GM23338 (cell line): ENCODE measurements around the gene CAMTA1. TPM values are rescaled to one million over a fixed set of nuclear protein-coding genes. Genes with fewer than 3 reads are reported as not detected.

Experiments used
- ATAC-seq: fragments of 200-7000 bp; cut with Tn5 transposase; 3 replicates; pipeline ENCODE4 v1.9.1; 2020
- DNase-seq: peaks from one replicate; pipeline ENCODE4 v3.0.0-alpha.2; 2015; ENCODE audit warnings: low spot score
- H2AFZ ChIP-seq: fragments of 200-600 bp; sonication (generic); 2 replicates; pipeline ENCODE4 v1.8.0; 2016; ENCODE audit warnings: antibody characterized with exemption, mild to moderate bottlenecking, moderate library complexity
- H3F3A ChIP-seq: fragments of 200-600 bp; sonication (generic); replicated peaks from 2 replicates; pipeline ENCODE4 v1.8.0; 2017; ENCODE audit warnings: antibody characterized with exemption, mixed run types, low read depth
- H3K27ac ChIP-seq: fragments of 200-600 bp; sonication (generic); 2 replicates; pipeline ENCODE4 v1.6.1; 2016; ENCODE audit warnings: low read depth
- H3K27me3 ChIP-seq: fragments of 200-600 bp; sonication (generic); 2 replicates; pipeline ENCODE4 v1.8.0; 2016; ENCODE audit warnings: mild to moderate bottlenecking, mixed run types, moderate library complexity; ENCODE audit not compliant: insufficient read depth
- H3K36me3 ChIP-seq: fragments of 200-600 bp; sonication (generic); 2 replicates; pipeline ENCODE4 v1.8.0; 2016; ENCODE audit warnings: mild to moderate bottlenecking; ENCODE audit not compliant: insufficient read depth
- H3K4me1 ChIP-seq: fragments of 200-600 bp; sonication (generic); 2 replicates; pipeline ENCODE4 v1.8.0; 2016; ENCODE audit warnings: mild to moderate bottlenecking, moderate library complexity; ENCODE audit not compliant: insufficient read depth
- H3K4me2 ChIP-seq: fragments of 200-600 bp; sonication (generic); 2 replicates; pipeline ENCODE4 v1.7.1; 2017; ENCODE audit warnings: mixed run types
- H3K4me3 ChIP-seq: fragments of 200-600 bp; sonication (generic); 2 replicates; pipeline ENCODE4 v1.6.1; 2016; ENCODE audit warnings: mixed run types
- H3K79me2 ChIP-seq: fragments of 200-600 bp; sonication (generic); replicated peaks from 2 replicates; pipeline ENCODE4 v1.8.0; 2017; ENCODE audit warnings: mild to moderate bottlenecking; ENCODE audit not compliant: insufficient read depth
- H3K9me2 ChIP-seq: fragments of 200-600 bp; sonication (generic); 2 replicates; pipeline ENCODE4 v1.8.0; 2017; ENCODE audit not compliant: insufficient read depth
- H4K20me1 ChIP-seq: fragments of 200-600 bp; sonication (generic); replicated peaks from 2 replicates; pipeline ENCODE4 v1.8.0; 2017; ENCODE audit warnings: mild to moderate bottlenecking; ENCODE audit not compliant: insufficient read depth
- H3K27ac Mint-ChIP-seq: 2 replicates; pipeline ENCODE4 v1.8.0; 2020; ENCODE audit warnings: inconsistent platforms, mild to moderate bottlenecking, moderate library complexity, mixed read lengths
- H3K27me3 Mint-ChIP-seq: 3 replicates; pipeline ENCODE4 v1.8.0; 2022; ENCODE audit warnings: low read depth, mild to moderate bottlenecking, moderate library complexity, mixed read lengths, inconsistent platforms; ENCODE audit not compliant: insufficient read depth, poor library complexity
- H3K36me3 Mint-ChIP-seq: 3 replicates; pipeline ENCODE4 v1.8.0; 2021; ENCODE audit warnings: low read depth, mild to moderate bottlenecking, inconsistent platforms, moderate library complexity, mixed read lengths
- H3K4me1 Mint-ChIP-seq: 3 replicates; pipeline ENCODE4 v1.8.0; 2020; ENCODE audit warnings: mild to moderate bottlenecking, inconsistent platforms, mixed read lengths
- H3K4me3 Mint-ChIP-seq: 3 replicates; pipeline ENCODE4 v1.8.0; 2021; ENCODE audit warnings: moderate library complexity, mild to moderate bottlenecking, inconsistent platforms, mixed read lengths
- H3K9me3 Mint-ChIP-seq: 3 replicates; pipeline ENCODE4 v1.8.0; 2020; ENCODE audit warnings: moderate library complexity, mild to moderate bottlenecking, inconsistent platforms, mixed read lengths
- CREB1 ChIP-seq: fragments of 250-450 bp; sonication (Bioruptor Pico); IDR thresholded peaks from 2 replicates; pipeline ENCODE4 v1.5.0; 2020; ENCODE audit warnings: low read depth, mild to moderate bottlenecking, moderate library complexity
- EZH2 ChIP-seq: fragments of 200-600 bp; sonication (generic); IDR thresholded peaks from one replicate; pipeline ENCODE4 v1.8.0; 2017; ENCODE audit warnings: antibody characterized with exemption, mild to moderate bottlenecking, low read depth; ENCODE audit not compliant: unreplicated experiment
- EZH2phosphoT487 ChIP-seq: fragments of 200-600 bp; sonication (generic); IDR thresholded peaks from one replicate; pipeline ENCODE4 v1.8.1; 2018; ENCODE audit warnings: antibody characterized with exemption; ENCODE audit not compliant: unreplicated experiment
- NANOG ChIP-seq: IDR thresholded peaks from 2 replicates; pipeline ENCODE4 v1.6.1; 2016; ENCODE audit warnings: antibody characterized with exemption, borderline replicate concordance
- STAT1 ChIP-seq: IDR thresholded peaks from one replicate; pipeline ENCODE4 v1.6.1; 2016; ENCODE audit warnings: antibody characterized with exemption; ENCODE audit not compliant: unreplicated experiment
- ZNF114 ChIP-seq: fragments of 250-450 bp; sonication (Bioruptor Pico); IDR thresholded peaks from 2 replicates; pipeline ENCODE4 v1.5.0; 2020; ENCODE audit warnings: mild to moderate bottlenecking, moderate library complexity
- ZNF331 ChIP-seq: fragments of 250-450 bp; sonication (Bioruptor Pico); IDR thresholded peaks from 2 replicates; pipeline ENCODE4 v1.5.0; 2020; ENCODE audit warnings: low read depth, mild to moderate bottlenecking, moderate library complexity
- polyA plus RNA-seq: library from polyadenylated mRNA; unstranded; fragments of >200 nt; fragmentation: Nextera tagmentation; extraction: Ambion mirVana; gene quantifications from 2 replicates; pipeline ENCODE4 v1.2.1, GENCODE V29; 2016
- total RNA-seq: library from RNA; depleted of rRNA; stranded (reverse); fragments of >200 nt; shearing (Covaris generic); gene quantifications from 2 replicates; pipeline ENCODE4 v1.2.3, GENCODE V29; 2014
- TF ChIP-seq, protein P1 (sequence below): IDR thresholded peaks from 2 replicates; pipeline ENCODE4 v1.6.1; 2016; ENCODE audit warnings: antibody characterized with exemption
- TF ChIP-seq, protein P2 (sequence below): IDR thresholded peaks from one replicate; pipeline ENCODE4 v1.6.1; 2018; ENCODE audit warnings: antibody characterized with exemption; ENCODE audit not compliant: unreplicated experiment

The CAMTA1 gene
- total and polyA plus RNA-seq, 2 experiments from 2014 or later = 115 to 519 TPM

DNA sequence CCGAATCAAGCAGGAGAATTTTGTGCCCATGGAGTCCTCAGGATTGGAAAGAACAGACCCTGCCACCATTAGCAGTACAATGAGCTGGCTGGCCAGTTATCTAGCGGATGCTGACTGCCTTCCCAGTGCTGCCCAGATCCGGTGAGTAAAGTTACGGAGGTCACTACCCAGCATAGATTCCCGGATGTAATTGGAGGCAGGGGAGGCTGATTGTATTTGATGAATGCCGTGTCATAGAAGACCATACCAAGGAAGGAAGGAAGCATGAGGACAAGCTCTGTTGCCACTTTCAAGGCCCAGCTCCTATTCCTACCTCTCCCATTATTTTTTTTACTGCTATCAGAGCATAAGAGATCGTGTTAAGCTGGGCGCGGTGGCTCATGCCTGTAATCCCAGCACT, 959.6 kb downstream of the CAMTA1 start (continued):
- TF ChIP-seq, protein P1, sequence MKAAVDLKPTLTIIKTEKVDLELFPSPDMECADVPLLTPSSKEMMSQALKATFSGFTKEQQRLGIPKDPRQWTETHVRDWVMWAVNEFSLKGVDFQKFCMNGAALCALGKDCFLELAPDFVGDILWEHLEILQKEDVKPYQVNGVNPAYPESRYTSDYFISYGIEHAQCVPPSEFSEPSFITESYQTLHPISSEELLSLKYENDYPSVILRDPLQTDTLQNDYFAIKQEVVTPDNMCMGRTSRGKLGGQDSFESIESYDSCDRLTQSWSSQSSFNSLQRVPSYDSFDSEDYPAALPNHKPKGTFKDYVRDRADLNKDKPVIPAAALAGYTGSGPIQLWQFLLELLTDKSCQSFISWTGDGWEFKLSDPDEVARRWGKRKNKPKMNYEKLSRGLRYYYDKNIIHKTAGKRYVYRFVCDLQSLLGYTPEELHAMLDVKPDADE = no peak
- TF ChIP-seq STAT1 = no peak

DNA sequence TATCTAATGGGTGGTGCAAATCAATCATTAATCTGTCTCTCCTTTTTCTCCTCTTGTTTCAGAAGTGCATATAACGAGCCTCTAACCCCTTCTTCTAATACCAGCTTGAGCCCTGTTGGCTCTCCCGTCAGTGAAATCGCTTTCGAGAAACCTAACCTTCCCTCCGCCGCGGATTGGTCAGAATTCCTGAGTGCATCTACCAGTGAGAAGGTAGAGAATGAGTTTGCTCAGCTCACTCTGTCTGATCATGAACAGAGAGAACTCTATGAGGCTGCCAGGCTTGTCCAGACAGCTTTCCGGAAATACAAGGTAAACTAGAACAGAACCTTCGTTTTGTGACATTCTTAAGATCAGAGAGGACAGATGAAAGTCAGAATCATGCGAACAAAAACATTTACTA, 960.5 kb downstream of the CAMTA1 start:
- Mint-ChIP-seq H3K4me3 (no peak overlapping the region), H3K36me3 (no peaks in the 10 kb centered on the region; the same call in 2 of the 3 replicates), H3K27me3 (no peaks in the 10 kb centered on the region), H3K9me3 (no peaks in the 10 kb centered on the region), H3K4me1 (no peaks in the 10 kb centered on the region; the same call in 2 of the 3 replicates), H3K27ac (no peak overlapping the region)
- Histone ChIP-seq H3K27ac (no peak overlapping the region), H3K4me2 (no peak overlapping the region), H4K20me1 (no peaks in the 10 kb centered on the region), H3K79me2 (no peaks in the 10 kb centered on the region), H3K27me3 (no peaks in the 10 kb centered on the region), H2AFZ (no peak overlapping the region), H3K4me3 (no peak overlapping the region), H3K9me2 (no peaks in the 10 kb centered on the region), H3K36me3 (no peaks in the 10 kb centered on the region; the same call in 1 of the 2 replicates), H3F3A (no peaks in the 10 kb centered on the region), H3K4me1 (no peaks in the 10 kb centered on the region)
- TF ChIP-seq, protein P2, sequence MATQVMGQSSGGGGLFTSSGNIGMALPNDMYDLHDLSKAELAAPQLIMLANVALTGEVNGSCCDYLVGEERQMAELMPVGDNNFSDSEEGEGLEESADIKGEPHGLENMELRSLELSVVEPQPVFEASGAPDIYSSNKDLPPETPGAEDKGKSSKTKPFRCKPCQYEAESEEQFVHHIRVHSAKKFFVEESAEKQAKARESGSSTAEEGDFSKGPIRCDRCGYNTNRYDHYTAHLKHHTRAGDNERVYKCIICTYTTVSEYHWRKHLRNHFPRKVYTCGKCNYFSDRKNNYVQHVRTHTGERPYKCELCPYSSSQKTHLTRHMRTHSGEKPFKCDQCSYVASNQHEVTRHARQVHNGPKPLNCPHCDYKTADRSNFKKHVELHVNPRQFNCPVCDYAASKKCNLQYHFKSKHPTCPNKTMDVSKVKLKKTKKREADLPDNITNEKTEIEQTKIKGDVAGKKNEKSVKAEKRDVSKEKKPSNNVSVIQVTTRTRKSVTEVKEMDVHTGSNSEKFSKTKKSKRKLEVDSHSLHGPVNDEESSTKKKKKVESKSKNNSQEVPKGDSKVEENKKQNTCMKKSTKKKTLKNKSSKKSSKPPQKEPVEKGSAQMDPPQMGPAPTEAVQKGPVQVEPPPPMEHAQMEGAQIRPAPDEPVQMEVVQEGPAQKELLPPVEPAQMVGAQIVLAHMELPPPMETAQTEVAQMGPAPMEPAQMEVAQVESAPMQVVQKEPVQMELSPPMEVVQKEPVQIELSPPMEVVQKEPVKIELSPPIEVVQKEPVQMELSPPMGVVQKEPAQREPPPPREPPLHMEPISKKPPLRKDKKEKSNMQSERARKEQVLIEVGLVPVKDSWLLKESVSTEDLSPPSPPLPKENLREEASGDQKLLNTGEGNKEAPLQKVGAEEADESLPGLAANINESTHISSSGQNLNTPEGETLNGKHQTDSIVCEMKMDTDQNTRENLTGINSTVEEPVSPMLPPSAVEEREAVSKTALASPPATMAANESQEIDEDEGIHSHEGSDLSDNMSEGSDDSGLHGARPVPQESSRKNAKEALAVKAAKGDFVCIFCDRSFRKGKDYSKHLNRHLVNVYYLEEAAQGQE = no peak
- TF ChIP-seq, protein P1 = no peak
- TF ChIP-seq NANOG = no peak
- TF ChIP-seq CREB1 (CRISPR knock-in tag) = no peak
- no peak for TF ChIP-seq ZNF114
- no peak for TF ChIP-seq ZNF331 (CRISPR knock-in tag)
- DNase-seq (no peak), ATAC-seq (no peak)

DNA sequence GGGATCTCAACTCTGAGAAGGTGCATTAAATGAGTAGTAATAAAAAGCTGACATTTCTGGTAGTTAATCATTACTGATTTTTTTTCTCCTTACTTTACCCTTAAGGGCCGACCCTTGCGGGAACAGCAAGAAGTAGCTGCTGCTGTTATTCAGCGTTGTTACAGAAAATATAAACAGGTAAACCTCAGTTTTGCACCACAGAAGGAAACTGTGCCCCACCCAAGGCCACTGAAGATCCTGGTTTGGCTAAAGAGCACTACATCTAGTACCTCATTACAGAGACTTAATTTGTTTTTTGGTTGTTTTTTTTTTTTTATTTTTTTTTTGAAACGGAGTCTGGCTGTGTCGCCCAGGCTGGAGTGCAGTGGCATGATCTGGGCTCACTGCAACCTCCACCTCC, 962.4 kb downstream of the CAMTA1 start:
- H3K36me3 ChIP-seq = no peaks in the 10 kb centered on the region; the same call in 1 of the 2 replicates
- Mint-ChIP-seq H3K9me3 (no peaks in the 10 kb centered on the region), H3K27ac (no peak overlapping the region), H3K4me3 (no peak overlapping the region), H3K36me3 (no peaks in the 10 kb centered on the region; the same call in 2 of the 3 replicates), H3K4me1 (peaks cover 9% of the 10 kb centered on the region), H3K27me3 (no peaks in the 10 kb centered on the region)
- H3K27ac ChIP-seq = no peak overlapping the region
- H3F3A ChIP-seq = no peaks in the 10 kb centered on the region
- H3K4me2 ChIP-seq = no peak overlapping the region
- no peaks in the 10 kb centered on the region for H3K27me3 ChIP-seq
- DNase-seq (no peak), ATAC-seq (no peak)
- no peaks in the 10 kb centered on the region for H3K79me2 ChIP-seq
- peaks cover 4% of the 10 kb centered on the region; the same call in 1 of the 2 replicates for H3K4me1 ChIP-seq
- H2AFZ ChIP-seq = no peak overlapping the region
- TF ChIP-seq EZH2 (no peak), EZH2phosphoT487 (no peak)
- no peaks in the 10 kb centered on the region for H3K9me2 ChIP-seq
- H3K4me3 ChIP-seq = no peak overlapping the region
- H4K20me1 ChIP-seq = no peaks in the 10 kb centered on the region
